ENCODE results near the gene PCNX1. TPM values are rescaled to one million over a fixed set of nuclear protein-coding genes. Genes with fewer than 3 reads are reported as not detected.

Gene PCNX1
- total RNA-seq, 2 experiments from 2014 or later: 32.7 to 42.6 TPM

- intact Hi-C loops (cut with micrococcal nuclease): no loop called here
- ChIA-PET POLR2A (interaction anchor here (2.3 kb wide), 1 partner anchor 11 kb away, joined by 7 read pairs; no protein-coding TSS in a partner anchor), CTCF (interaction anchor here (0.7 kb wide), 1 partner anchor 27 kb away, joined by 3 read pairs; no protein-coding TSS in a partner anchor)
- no peaks in the 10 kb centered on the region for H3K27me3 Mint-ChIP-seq
- H3K9me3 Mint-ChIP-seq: peaks cover 20% of the 10 kb centered on the region
- H3K36me3 Mint-ChIP-seq (ENCODE audit: low read depth): peaks cover 72% of the 10 kb centered on the region
- H3K27ac Mint-ChIP-seq: peak overlapping the region; percentile 69
- no peak for TF ChIP-seq CTCF (IDR thresholded peaks at IDR 0.05)
- H3K4me1 Mint-ChIP-seq (ENCODE audit: low read depth): peaks cover 3% of the 10 kb centered on the region
- no peak for DNase-seq
- no peak for ATAC-seq
- no peak overlapping the region for H3K4me3 Mint-ChIP-seq
Observed at GRCh38 chr14:71076462-71077092, 169.3 kb downstream of the PCNX1 start.

GRCh38 chr14:71078500-71078899, 171.2 kb downstream of the PCNX1 start:
- ChIA-PET POLR2A (interaction anchor here (0.6 to 2.3 kb wide), 2 partner anchors 9 to 48 kb away, joined by 3 to 7 read pairs; no protein-coding TSS in a partner anchor), CTCF (no interaction called here)
- intact Hi-C loops (cut with micrococcal nuclease): no loop called here
- no peak overlapping the region for H3K27ac Mint-ChIP-seq
- H3K9me3 Mint-ChIP-seq: peaks cover 20% of the 10 kb centered on the region
- ATAC-seq: no peak
- no peaks in the 10 kb centered on the region for H3K27me3 Mint-ChIP-seq
- H3K4me1 Mint-ChIP-seq (ENCODE audit: low read depth): peaks cover 5% of the 10 kb centered on the region
- H3K4me3 Mint-ChIP-seq: no peak overlapping the region
- no peak for DNase-seq
- no peak for TF ChIP-seq CTCF (IDR thresholded peaks at IDR 0.05)
- H3K36me3 Mint-ChIP-seq (ENCODE audit: low read depth): peaks cover 73% of the 10 kb centered on the region

GRCh38 chr14:71086567-71086966, 179.3 kb downstream of the PCNX1 start:
- Mint-ChIP-seq H3K4me1 (ENCODE audit: low read depth) (peaks cover 2% of the 10 kb centered on the region), H3K27ac (peak overlapping the region; percentile 9), H3K4me3 (no peak overlapping the region), H3K9me3 (no peaks in the 10 kb centered on the region), H3K36me3 (ENCODE audit: low read depth) (peaks cover 44% of the 10 kb centered on the region), H3K27me3 (no peaks in the 10 kb centered on the region)
- TF ChIP-seq CTCF (IDR thresholded peaks at IDR 0.05): no peak
- DNase-seq: no peak
- ATAC-seq: no peak
- ChIA-PET CTCF (interaction anchor here (0.8 to 2.2 kb wide), 3 partner anchors 17 to 38 kb away, joined by 3 to 8 read pairs (median 4); no protein-coding TSS in a partner anchor), POLR2A (interaction anchor here (1.6 kb wide), 1 partner anchor 9 kb away, joined by 7 read pairs; no protein-coding TSS in a partner anchor)
- intact Hi-C loops (cut with micrococcal nuclease): no loop called here

- ChIA-PET POLR2A (no interaction called here), CTCF (interaction anchor here (0.9 kb wide), 1 partner anchor 14 kb away, joined by 3 read pairs; no protein-coding TSS in a partner anchor)
- Mint-ChIP-seq H3K36me3 (ENCODE audit: low read depth) (peaks cover 53% of the 10 kb centered on the region), H3K4me1 (ENCODE audit: low read depth) (no peaks in the 10 kb centered on the region), H3K4me3 (no peak overlapping the region), H3K27ac (no peak overlapping the region), H3K27me3 (no peaks in the 10 kb centered on the region), H3K9me3 (no peaks in the 10 kb centered on the region)
- ATAC-seq (no peak), DNase-seq (no peak)
- intact Hi-C loops (cut with micrococcal nuclease): no loop called here
- TF ChIP-seq CTCF (IDR thresholded peaks at IDR 0.05): no peak
Observed at GRCh38 chr14:71089971-71090370, 182.7 kb downstream of the PCNX1 start.

GRCh38 chr14:71094722-71095121, 187.5 kb downstream of the PCNX1 start:
- H3K27ac Mint-ChIP-seq: no peak overlapping the region
- H3K4me3 Mint-ChIP-seq: no peak overlapping the region
- peaks cover 60% of the 10 kb centered on the region for H3K36me3 Mint-ChIP-seq (ENCODE audit: low read depth)
- intact Hi-C loops (cut with micrococcal nuclease): no loop called here
- H3K4me1 Mint-ChIP-seq (ENCODE audit: low read depth): peaks cover 12% of the 10 kb centered on the region
- ATAC-seq: no peak
- ChIA-PET CTCF (no interaction called here), POLR2A (no interaction called here)
- peaks cover 5% of the 10 kb centered on the region for H3K9me3 Mint-ChIP-seq
- no peaks in the 10 kb centered on the region for H3K27me3 Mint-ChIP-seq
- no peak for DNase-seq
- no peak for TF ChIP-seq CTCF (IDR thresholded peaks at IDR 0.05)

All from activated CD8-positive, alpha-beta T cell treated with anti-CD3 and anti-CD28 coated beads for 36 hours (primary cell).